ENCODE measurements around the gene MACF1. TPM values are rescaled to one million over a fixed set of nuclear protein-coding genes. Genes with fewer than 3 reads are reported as not detected.

MACF1 gene
- total and polyA plus RNA-seq, 4 donors: 284 to 366 (median 329) TPM

DNA sequence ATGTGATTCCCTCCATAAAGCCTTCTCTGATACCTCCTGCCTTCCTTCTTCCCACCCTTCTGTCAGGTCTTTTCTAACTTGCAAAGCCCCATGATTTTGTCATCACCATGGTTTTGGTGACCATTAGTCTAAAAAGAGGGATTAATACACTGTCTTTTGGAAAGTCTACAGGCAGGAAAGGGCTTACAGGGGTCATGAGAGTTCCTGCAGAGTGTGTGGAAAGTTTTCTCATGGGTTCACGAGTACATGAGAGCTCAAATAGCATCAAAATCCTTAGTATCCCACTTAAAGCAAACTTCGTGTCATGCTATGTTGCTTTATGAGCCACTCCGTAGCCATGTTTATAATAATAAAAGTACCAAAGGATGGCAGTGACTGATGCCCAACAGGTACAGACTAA lies 200.4 kb downstream of the MACF1 start:
- Histone ChIP-seq H3K27me3 (ENCODE audit: control insufficient read depth, insufficient read depth, low read length) (no peaks in the 10 kb centered on the region), H3K36me3 (ENCODE audit: control insufficient read depth, insufficient read depth, low read length) (no peaks in the 10 kb centered on the region), H3K4me1 (ENCODE audit: control insufficient read depth, insufficient read depth, low read length) (peaks cover 12% of the 10 kb centered on the region), H3K9me3 (ENCODE audit: control insufficient read depth, insufficient read depth, low read length) (no peaks in the 10 kb centered on the region), H3K4me3 (ENCODE audit: low read depth, low read length) (no peak overlapping the region), H3K27ac (ENCODE audit: low read depth, low read length) (peak overlapping the region; percentile 59)
- no CpG with 5 or more reads among the region's 3 CpGs for WGBS (ENCODE audit: insufficient coverage)
- DNase-seq (ENCODE audit: low read depth in 4 of 6, low spot score in 6 of 6): no peak

DNA sequence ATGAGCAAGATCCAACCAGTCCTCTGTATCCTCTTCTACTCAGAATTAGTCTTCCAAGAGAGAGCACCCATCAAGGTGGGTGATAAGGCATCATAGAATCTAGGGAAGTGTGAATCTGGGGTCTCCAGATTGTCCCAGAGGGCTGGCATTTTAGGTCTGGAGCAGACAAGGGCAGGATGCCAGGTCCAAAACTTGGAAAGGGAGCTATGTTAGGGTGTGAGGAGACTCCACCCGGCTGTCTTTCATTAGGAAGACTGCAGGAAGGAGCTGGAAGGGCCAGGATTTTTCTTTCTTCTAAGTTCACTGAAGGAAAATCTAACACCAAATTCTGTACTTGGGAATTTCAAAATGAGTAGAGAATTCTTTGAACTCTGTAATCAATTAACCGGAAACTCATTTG lies 200.9 kb downstream of the MACF1 start:
- no peak overlapping the region for H3K4me3 ChIP-seq (ENCODE audit: low read depth, low read length)
- H3K27me3 ChIP-seq (ENCODE audit: control insufficient read depth, insufficient read depth, low read length): no peaks in the 10 kb centered on the region
- H3K36me3 ChIP-seq (ENCODE audit: control insufficient read depth, insufficient read depth, low read length): no peaks in the 10 kb centered on the region
- peak in 1 of 6 donors; percentile 66 for DNase-seq (ENCODE audit: low read depth in 4 of 6, low spot score in 6 of 6)
- no peaks in the 10 kb centered on the region for H3K9me3 ChIP-seq (ENCODE audit: control insufficient read depth, insufficient read depth, low read length)
- WGBS (ENCODE audit: insufficient coverage): no CpG with 5 or more reads among the region's 2 CpGs
- H3K27ac ChIP-seq (ENCODE audit: low read depth, low read length): peak overlapping the region; percentile 59
- peaks cover 12% of the 10 kb centered on the region for H3K4me1 ChIP-seq (ENCODE audit: control insufficient read depth, insufficient read depth, low read length)

DNA sequence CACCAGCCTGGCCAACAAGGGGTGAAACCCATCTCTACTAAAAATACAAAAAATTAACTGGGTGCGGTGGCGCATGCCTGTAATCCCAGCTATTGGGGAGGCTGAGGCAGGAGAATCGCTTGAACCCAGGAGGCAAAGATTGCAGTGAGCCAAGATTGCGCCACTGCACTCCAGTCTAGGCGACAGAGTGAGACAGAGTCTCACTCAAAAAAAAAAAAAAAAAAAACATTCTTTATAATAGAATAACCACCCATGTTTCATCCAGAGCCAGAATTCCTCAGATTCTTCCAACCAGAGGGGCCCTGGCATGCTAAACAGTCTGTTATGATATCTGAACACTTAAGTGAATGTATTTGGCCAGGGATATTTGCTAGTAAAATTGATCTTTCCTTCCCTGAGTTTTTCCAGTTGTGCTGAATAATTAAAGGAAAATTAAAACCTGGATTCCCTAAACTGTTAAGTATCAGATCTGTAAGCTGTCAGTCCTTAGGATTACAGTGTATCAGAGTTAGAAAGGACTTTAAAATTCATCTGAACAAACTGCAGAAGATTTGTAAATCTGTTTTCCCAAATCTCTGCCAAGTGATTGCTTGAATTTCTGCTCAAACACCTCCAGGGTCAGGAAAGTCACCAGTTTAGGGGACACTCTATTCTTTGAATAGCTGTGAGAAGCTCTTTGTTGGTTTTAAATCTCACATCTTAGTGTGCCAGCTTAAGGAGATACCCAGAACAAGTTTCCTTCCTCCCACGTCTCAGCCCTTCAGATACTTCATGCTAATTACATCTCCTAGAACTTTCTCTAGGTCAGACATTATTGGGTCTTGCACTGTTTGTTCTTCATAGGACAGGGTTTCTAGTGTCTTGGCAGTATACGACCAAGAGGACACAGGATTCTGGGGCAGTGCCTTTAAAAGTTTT lies 202.3 kb downstream of the MACF1 start:
- Histone ChIP-seq H3K4me1 (ENCODE audit: control insufficient read depth, insufficient read depth, low read length) (peaks cover 18% of the 10 kb centered on the region), H3K36me3 (ENCODE audit: control insufficient read depth, insufficient read depth, low read length) (no peaks in the 10 kb centered on the region), H3K27me3 (ENCODE audit: control insufficient read depth, insufficient read depth, low read length) (no peaks in the 10 kb centered on the region), H3K9me3 (ENCODE audit: control insufficient read depth, insufficient read depth, low read length) (no peaks in the 10 kb centered on the region), H3K4me3 (ENCODE audit: low read depth, low read length) (no peak overlapping the region), H3K27ac (ENCODE audit: low read depth, low read length) (peak overlapping the region; percentile 95)
- WGBS (ENCODE audit: insufficient coverage): 60% methylated on average over 1 of the region's 7 CpGs
- DNase-seq (ENCODE audit: low read depth in 4 of 6, low spot score in 6 of 6): no peak

DNA sequence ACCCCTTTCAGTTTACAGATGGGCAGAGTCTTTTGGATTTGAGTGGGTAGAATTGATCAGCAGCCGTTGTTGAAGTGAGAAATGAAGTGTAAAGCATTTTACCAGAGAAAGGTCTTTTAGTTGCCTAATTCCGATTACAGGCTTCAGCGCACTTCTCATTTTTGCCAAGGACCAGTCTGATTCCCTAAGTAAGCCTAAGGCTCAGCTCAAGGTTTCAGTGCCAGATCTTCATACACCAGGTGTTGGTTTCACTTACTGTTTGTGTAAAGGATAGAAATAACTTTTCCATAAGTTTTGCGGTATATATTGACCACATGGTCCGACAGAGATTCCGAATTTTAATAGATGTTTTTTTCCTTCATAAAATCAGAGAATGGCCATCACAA lies 203.0 kb downstream of the MACF1 start:
- Histone ChIP-seq H3K27me3 (ENCODE audit: control insufficient read depth, insufficient read depth, low read length) (no peaks in the 10 kb centered on the region), H3K36me3 (ENCODE audit: control insufficient read depth, insufficient read depth, low read length) (no peaks in the 10 kb centered on the region), H3K4me3 (ENCODE audit: low read depth, low read length) (no peak overlapping the region), H3K4me1 (ENCODE audit: control insufficient read depth, insufficient read depth, low read length) (peaks cover 22% of the 10 kb centered on the region), H3K9me3 (ENCODE audit: control insufficient read depth, insufficient read depth, low read length) (no peaks in the 10 kb centered on the region), H3K27ac (ENCODE audit: low read depth, low read length) (peak overlapping the region; percentile 95)
- WGBS (ENCODE audit: insufficient coverage): 0% methylated on average over 1 of the region's 6 CpGs
- DNase-seq (ENCODE audit: low read depth in 4 of 6, low spot score in 6 of 6): peak in 1 of 6 donors; percentile 54

DNA sequence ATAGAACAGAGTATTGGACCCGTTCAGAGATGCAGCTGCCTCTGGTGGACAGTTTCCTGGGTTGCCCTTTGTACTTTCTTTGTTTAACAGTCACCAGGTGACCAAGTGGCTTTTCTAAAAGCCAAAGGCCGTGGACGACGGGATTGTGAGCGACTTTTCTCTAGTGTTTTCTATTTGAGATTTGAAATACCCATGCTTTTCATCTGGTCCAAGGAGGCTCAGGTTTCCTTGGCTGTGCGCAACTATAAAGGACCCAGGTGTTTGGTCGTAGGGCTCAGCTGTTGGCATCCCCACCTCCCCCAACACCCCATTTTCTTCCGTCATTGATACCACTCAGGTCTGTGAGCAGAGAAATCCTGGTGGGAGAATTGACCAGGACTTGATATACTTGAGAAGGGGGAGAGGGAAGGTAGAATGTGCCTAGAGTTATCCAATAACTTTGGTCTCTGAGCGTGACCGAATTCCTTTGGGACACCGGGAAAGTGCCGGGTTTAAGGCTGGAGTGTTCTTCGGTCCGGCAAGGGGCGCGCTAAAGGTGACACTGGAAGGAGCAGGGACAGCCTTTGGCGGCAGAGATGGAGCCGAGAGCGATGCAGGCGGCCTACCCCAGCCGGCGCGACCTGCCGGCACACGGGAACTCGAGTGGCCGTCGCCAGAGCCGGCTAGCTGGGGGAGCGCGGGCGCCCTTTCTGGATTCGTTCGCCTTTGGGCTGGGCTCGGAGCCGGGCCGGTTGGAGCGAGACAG lies 203.6 kb downstream of the MACF1 start:
- Histone ChIP-seq H3K4me3 (ENCODE audit: low read depth, low read length) (peak overlapping the region; percentile 62), H3K4me1 (ENCODE audit: control insufficient read depth, insufficient read depth, low read length) (peaks cover 28% of the 10 kb centered on the region), H3K27ac (ENCODE audit: low read depth, low read length) (peak overlapping the region; percentile 95), H3K27me3 (ENCODE audit: control insufficient read depth, insufficient read depth, low read length) (no peaks in the 10 kb centered on the region), H3K36me3 (ENCODE audit: control insufficient read depth, insufficient read depth, low read length) (peaks cover 4% of the 10 kb centered on the region), H3K9me3 (ENCODE audit: control insufficient read depth, insufficient read depth, low read length) (no peaks in the 10 kb centered on the region)
- WGBS (ENCODE audit: insufficient coverage): 3% methylated on average over 35 of the region's 38 CpGs
- DNase-seq (ENCODE audit: low read depth in 4 of 6, low spot score in 6 of 6): no peak

DNA sequence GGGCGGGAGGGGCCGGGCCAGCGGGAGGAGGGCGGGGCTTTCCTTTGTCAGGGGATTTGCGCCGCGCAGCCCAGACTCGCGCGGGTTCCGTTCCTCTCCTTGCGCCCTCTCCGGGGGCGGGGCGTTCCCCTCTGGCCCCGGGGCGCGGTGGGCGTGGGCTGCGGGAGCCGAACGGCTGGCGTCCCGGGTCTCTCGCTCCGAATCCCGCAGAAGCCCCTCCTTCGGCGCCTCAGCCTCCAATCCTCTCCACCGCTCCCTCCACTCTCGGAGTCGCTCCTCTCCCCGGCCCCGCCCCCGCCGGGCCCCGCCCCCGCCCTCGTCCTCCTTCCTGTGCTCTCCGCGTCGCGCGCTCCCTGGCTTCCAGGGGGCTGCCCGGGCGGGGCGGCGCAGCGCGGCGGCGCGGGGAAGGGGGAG lies 204.2 kb downstream of the MACF1 start:
- peak in 5 of 6 donors; percentile 78 to 98 (median 90) for DNase-seq (ENCODE audit: low read depth in 4 of 6, low spot score in 6 of 6)
- Histone ChIP-seq H3K4me3 (ENCODE audit: low read depth, low read length) (peak overlapping the region; percentile 62), H3K36me3 (ENCODE audit: control insufficient read depth, insufficient read depth, low read length) (peaks cover 8% of the 10 kb centered on the region), H3K27ac (ENCODE audit: low read depth, low read length) (peak overlapping the region; percentile 95), H3K4me1 (ENCODE audit: control insufficient read depth, insufficient read depth, low read length) (peaks cover 31% of the 10 kb centered on the region), H3K9me3 (ENCODE audit: control insufficient read depth, insufficient read depth, low read length) (no peaks in the 10 kb centered on the region), H3K27me3 (ENCODE audit: control insufficient read depth, insufficient read depth, low read length) (no peaks in the 10 kb centered on the region)
- under 1% methylated on average over 46 of the region's 53 CpGs for WGBS (ENCODE audit: insufficient coverage)

DNA sequence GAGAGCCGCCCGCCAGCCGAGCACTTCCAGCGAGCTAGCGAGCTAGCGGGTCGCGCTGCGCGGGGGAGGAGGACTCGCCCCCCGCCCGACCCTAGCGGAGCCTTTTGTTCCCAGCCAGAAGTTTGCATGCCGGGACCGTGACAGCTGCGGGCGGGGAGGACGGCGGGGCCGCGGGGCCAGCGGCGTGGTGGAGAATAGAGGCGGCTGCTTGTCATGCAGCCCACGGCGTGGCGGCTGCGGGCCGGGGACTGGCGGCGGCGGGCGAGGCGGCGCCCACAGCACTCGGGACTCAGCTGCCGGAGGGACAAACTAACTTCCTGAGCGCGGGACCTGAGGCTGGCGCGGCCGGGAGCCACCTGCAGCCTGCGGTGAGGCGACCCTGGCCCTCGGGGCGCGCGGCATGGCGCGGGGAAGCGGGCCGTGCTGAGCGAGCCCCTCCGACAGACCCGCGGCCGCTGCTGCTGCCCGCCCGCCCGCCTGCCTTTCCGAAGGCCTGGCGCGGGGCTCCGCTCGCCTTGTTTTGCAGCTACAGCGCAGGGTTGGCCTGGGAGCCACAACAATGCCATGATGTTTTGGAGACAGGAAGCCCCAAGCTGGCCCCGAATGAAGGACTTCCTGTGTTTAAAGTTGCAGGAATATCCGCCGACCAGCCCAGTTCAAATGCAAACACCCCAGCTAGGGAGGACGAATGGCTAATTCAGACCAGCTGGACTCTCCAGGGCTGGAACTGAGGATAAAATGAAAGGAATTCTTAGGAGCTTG lies 204.7 kb downstream of the MACF1 start:
- DNase-seq (ENCODE audit: low read depth in 4 of 6, low spot score in 6 of 6): peak in 2 of 6 donors; percentile 69 to 74
- Histone ChIP-seq H3K27ac (ENCODE audit: low read depth, low read length) (peak overlapping the region; percentile 86), H3K36me3 (ENCODE audit: control insufficient read depth, insufficient read depth, low read length) (peaks cover 13% of the 10 kb centered on the region), H3K4me3 (ENCODE audit: low read depth, low read length) (peak overlapping the region; percentile 51), H3K4me1 (ENCODE audit: control insufficient read depth, insufficient read depth, low read length) (peaks cover 37% of the 10 kb centered on the region), H3K9me3 (ENCODE audit: control insufficient read depth, insufficient read depth, low read length) (no peaks in the 10 kb centered on the region), H3K27me3 (ENCODE audit: control insufficient read depth, insufficient read depth, low read length) (no peaks in the 10 kb centered on the region)
- WGBS (ENCODE audit: insufficient coverage): under 1% methylated on average over 69 of the region's 71 CpGs

DNA sequence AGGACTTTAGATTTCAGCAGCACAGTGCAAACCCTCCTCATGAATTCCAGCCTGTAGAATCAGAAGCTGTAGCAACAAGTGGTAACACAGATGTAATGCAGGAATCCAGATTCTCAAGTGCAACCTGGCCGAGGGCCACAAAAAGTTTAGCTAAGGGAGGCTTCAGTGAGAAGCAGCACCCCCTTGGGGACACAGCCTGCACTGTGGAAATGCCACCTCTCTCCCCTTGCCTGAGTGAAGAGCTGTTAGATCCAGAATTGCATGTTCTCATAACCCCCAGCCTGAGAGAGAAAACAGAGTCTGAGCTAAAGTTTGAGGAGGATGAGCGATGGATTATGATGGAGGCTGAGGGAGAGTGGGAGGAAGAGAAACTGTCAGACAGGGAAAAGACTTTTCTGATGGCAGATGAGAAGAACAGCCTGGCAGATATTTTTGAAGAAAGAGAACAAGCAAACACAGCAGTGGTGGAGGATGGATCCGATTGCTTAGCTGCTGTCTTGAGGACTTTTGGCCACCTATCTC lies 206.5 kb downstream of the MACF1 start:
- H3K4me1 ChIP-seq (ENCODE audit: control insufficient read depth, insufficient read depth, low read length): peaks cover 38% of the 10 kb centered on the region

More for the DNA sequence above, 206.5 kb downstream of the MACF1 start:
- H3K9me3 ChIP-seq (ENCODE audit: control insufficient read depth, insufficient read depth, low read length): no peaks in the 10 kb centered on the region
- peaks cover 13% of the 10 kb centered on the region for H3K36me3 ChIP-seq (ENCODE audit: control insufficient read depth, insufficient read depth, low read length)
- peak overlapping the region; percentile 27 for H3K4me3 ChIP-seq (ENCODE audit: low read depth, low read length)
- H3K27ac ChIP-seq (ENCODE audit: low read depth, low read length): peak overlapping the region; percentile 64
- WGBS (ENCODE audit: insufficient coverage): 29% methylated on average over 3 of the region's 3 CpGs
- H3K27me3 ChIP-seq (ENCODE audit: control insufficient read depth, insufficient read depth, low read length): no peaks in the 10 kb centered on the region
- DNase-seq (ENCODE audit: low read depth in 4 of 6, low spot score in 6 of 6): peak in 5 of 6 donors; percentile 57 to 92 (median 77)
